ENCODE results near the gene CCN2.

Gene CCN2

GRCh38 chr6:131950767-131951575 lies at the start of gene CCN2:
CCN2 (minus strand) TSS chr6:131951372; CDS start chr6:131951172, 200 bp downstream.
- no peak for DNase-seq (ENCODE audit: low read depth)

GRCh38 chr6:132000296-132000695 lies 49.1 kb upstream of the CCN2 start:
- DNase-seq (ENCODE audit: low read depth): no peak

DNA sequence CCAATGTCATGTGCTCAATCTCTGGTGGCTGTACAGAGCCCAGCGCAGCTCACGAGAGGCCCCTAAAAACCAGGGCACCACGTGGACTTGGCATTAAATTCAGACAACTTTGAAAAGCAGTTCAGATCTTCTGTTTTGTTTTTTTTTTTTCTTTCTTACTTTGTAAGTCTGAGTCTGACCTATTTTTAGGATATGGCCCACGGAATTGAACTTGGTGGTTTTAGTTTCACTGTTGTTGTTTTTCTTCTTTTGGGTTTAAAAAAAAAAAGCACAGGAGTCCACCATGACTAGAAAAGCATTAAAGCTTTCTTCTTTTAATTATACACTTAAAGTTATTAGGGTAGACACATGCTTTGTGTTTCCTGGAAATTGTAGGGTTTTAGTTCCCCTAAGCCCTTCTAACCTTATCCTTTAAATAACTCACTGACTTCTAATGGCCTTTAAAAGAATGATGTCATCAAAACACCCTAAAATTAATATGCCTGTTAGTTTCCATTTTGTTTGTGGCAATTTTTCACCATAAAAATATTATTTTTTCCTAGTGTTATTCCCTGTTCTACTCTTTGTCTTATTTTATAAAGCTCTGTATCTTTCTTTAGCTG lies 48.5 kb upstream of the CCN2 start:
- no peak for DNase-seq (ENCODE audit: low read depth)

- no peak for DNase-seq (ENCODE audit: low read depth)
Measured at GRCh38 chr6:131998255-131998982, 47.2 kb upstream of the CCN2 start.

GRCh38 chr6:131997429-131998153 lies 46.4 kb upstream of the CCN2 start:
- no peak for DNase-seq (ENCODE audit: low read depth)

- DNase-seq (ENCODE audit: low read depth): no peak
Measured at GRCh38 chr6:131995917-131996316, 44.7 kb upstream of the CCN2 start.

DNA sequence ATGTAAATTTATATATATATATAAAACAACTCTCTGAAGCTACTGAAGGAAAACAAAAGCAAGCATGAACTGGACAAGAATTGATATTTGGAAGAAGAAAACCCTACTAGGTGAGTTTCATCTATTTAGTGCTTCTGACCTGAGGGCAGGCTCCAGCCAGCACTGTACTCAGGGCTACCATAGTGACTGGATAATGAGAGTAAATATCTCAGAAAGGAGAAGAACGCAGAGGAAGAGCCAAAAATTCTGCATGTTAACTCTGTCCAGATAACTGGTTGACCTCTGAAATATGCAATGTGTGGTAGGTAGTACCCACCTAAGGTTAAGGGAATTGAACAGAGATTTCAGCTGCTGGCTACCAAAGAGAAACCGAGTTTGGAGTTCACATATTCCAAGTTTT lies 41.4 kb upstream of the CCN2 start:
- DNase-seq (ENCODE audit: low read depth): no peak

DNA sequence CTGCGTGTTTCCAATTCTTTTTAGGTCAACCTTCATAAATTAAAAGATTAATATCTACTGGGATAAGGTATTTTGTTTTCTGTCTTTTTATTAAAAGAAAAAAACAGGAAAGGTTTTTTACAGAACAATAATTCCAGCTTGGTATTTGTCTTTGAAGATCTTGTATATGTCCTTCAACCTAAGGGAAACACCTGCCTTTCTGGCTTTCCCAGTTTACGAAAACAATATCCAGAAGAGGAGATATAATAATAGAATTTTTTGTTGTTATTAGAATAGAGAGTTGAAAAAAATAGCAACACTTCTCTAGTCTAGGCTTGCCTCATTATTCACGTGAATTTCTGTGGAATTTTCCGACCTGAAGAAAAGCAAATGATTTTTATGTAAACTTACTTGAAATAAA lies 37.9 kb upstream of the CCN2 start:
- no peak for DNase-seq (ENCODE audit: low read depth)

DNA sequence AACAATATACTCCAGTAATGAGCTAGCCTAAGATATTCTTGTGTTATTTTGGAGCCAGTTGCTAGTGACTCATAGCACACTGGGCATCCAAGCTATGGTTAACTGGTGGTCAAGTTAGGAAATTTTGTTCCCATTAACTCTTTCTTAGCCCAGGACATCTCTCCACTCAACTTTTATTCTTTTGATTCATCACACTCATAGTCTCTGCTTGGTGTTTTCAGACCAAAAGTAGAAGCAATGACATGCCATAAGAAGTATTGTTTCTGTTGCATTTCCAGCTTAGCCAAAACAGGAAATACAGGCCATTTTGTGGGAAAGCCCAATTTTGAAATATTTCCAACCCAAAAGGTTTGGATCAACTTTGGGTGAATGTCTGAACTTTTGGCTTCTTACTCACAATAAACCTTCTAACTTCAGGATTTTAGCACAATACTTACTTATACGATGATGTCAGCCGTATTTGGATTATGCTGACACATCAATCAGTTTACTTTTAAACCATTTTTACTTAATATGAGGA lies 31.6 kb upstream of the CCN2 start:
- DNase-seq (ENCODE audit: low read depth): no peak

- no peak for DNase-seq (ENCODE audit: low read depth)
Measured at GRCh38 chr6:131981624-131981978, 30.4 kb upstream of the CCN2 start.

GRCh38 chr6:131980791-131981623 lies 29.8 kb upstream of the CCN2 start:
- no peak for DNase-seq (ENCODE audit: low read depth)

GRCh38 chr6:131980338-131980790 lies 29.2 kb upstream of the CCN2 start:
- DNase-seq (ENCODE audit: low read depth): no peak

GRCh38 chr6:131979515-131980337 lies 28.6 kb upstream of the CCN2 start:
- DNase-seq (ENCODE audit: low read depth): no peak

GRCh38 chr6:131978522-131978921 lies 27.4 kb upstream of the CCN2 start:
- no peak for DNase-seq (ENCODE audit: low read depth)

DNA sequence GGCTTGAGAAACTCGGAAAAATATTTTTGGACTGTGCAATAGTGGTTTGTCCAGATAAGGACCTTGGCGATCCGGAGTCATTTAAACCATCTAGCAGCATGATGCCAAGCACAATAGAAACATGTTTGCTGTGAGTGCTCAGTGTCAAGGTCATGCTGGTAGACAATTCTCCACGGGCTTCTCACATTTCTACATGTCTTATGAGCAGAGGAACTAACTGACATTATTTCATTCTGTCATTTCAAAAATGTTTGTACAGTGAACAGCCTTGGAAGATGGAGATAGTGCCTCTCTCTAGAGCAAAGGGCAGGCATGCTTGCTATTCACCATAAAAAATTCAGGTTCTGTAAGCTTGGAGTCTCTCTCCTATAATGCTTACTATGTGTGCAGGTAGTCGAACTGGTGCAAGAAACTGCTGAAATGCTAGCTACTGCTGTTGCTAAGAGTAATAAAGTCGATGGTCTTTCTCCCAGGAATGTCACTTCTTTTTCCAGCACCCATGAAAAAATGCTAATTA lies 25.4 kb upstream of the CCN2 start:
- no peak for DNase-seq (ENCODE audit: low read depth)

DNA sequence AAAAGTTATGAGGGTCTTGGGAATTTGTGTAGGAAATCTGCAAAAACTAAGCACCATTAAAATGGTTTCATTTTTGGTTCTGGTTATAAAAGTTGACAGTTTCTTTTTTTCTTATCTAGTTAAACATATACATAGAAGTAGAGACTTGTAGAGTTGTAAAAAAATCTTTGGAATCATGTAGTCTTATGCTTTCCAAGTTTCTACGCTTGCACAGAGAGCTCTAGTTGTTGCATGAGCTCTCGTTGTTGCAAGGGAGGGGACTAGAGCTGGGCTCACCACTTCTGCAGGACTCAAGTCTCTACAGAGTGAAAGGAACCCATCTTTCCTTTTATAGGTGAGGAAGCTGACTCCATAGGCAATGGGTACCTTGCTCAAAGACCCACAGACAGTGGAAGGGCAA lies 21.6 kb upstream of the CCN2 start:
- no peak for DNase-seq (ENCODE audit: low read depth)

GRCh38 chr6:131970076-131970859 lies 19.1 kb upstream of the CCN2 start:
- DNase-seq (ENCODE audit: low read depth): no peak

DNA sequence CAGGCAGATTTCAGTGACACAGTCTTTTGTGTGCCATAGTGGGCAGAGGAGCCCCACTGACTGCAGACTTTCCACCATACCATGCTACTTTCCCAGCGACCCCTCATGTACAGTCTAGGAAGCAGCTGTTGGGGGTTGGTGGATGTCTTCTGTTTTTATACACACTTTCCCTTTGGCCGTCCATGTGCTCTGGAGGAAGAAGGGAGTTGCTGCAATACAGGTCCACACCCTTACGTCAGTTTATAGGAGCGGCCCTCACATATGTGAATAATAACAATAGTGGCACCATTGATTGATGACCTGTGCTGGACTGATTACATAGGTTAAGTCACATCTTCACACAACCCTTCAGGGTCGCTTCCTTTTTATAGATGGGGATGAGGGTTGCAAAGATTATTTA lies 17.5 kb upstream of the CCN2 start:
- DNase-seq (ENCODE audit: low read depth): no peak

GRCh38 chr6:131967948-131968347 lies 16.8 kb upstream of the CCN2 start:
- DNase-seq (ENCODE audit: low read depth): no peak
